Measurements from ENCODE around the gene ATP6V1B1.

GRCh38 chr2:70979626-70980025 is 43.9 kb downstream of the ATP6V1B1 start:
- TF ChIP-seq, protein P1, sequence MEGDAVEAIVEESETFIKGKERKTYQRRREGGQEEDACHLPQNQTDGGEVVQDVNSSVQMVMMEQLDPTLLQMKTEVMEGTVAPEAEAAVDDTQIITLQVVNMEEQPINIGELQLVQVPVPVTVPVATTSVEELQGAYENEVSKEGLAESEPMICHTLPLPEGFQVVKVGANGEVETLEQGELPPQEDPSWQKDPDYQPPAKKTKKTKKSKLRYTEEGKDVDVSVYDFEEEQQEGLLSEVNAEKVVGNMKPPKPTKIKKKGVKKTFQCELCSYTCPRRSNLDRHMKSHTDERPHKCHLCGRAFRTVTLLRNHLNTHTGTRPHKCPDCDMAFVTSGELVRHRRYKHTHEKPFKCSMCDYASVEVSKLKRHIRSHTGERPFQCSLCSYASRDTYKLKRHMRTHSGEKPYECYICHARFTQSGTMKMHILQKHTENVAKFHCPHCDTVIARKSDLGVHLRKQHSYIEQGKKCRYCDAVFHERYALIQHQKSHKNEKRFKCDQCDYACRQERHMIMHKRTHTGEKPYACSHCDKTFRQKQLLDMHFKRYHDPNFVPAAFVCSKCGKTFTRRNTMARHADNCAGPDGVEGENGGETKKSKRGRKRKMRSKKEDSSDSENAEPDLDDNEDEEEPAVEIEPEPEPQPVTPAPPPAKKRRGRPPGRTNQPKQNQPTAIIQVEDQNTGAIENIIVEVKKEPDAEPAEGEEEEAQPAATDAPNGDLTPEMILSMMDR (IDR thresholded peaks at IDR 0.05; ENCODE audit: low read length), result no peak
- no peak for TF ChIP-seq EZH2 (IDR thresholded peaks at IDR 0.05; ENCODE audit: borderline replicate concordance, low read length)

All from OCI-LY1 (cell line).